Lower lobe of right lung (tissue), 2 donors: ENCODE results near the gene EPHA4. TPM values are rescaled to one million over a fixed set of nuclear protein-coding genes. Genes with fewer than 3 reads are reported as not detected.

Experiments used
- ATAC-seq, 2 donors: fragments of 200-7000 bp; cut with Tn5 transposase; one replicate each; pipeline ENCODE4 v1.9.1; 2020 to 2022; ENCODE audit warnings: mild to moderate bottlenecking in 2 of 2, moderate library complexity in 2 of 2
- DNase-seq: peaks from one replicate; pipeline ENCODE4 v3.0.0-alpha.2; 2020
- H3K27ac ChIP-seq: fragments of 200-600 bp; one replicate; pipeline ENCODE4 v1.8.0; 2022
- H3K27me3 ChIP-seq: fragments of 200-600 bp; one replicate; pipeline ENCODE4 v1.8.0; 2022; ENCODE audit warnings: low read depth
- H3K36me3 ChIP-seq: fragments of 200-600 bp; one replicate; pipeline ENCODE4 v1.8.0; 2022; ENCODE audit warnings: mild to moderate bottlenecking
- H3K4me1 ChIP-seq: fragments of 200-600 bp; one replicate; pipeline ENCODE4 v1.8.0; 2022
- H3K4me3 ChIP-seq: fragments of 200-600 bp; one replicate; pipeline ENCODE4 v1.8.0; 2022; ENCODE audit warnings: mild to moderate bottlenecking
- H3K9me3 ChIP-seq: fragments of 200-600 bp; one replicate; pipeline ENCODE4 v1.8.0; 2022
- intact Hi-C: fragments of 100-400 bp; cut with DNase I; formaldehyde crosslinking; loops from one replicate; pipeline ENCODE4 v1.11.0; 2022
- total RNA-seq: library from RNA; stranded (reverse); fragmentation: NEBNext Ultra II Directional; extraction: Animal tissue kit (Norgen Biotek cat#: 25700); gene quantifications from one replicate; pipeline ENCODE4 v1.2.1, GENCODE V29; 2021
- TF ChIP-seq, protein P1 (sequence below): fragments of 200-600 bp; IDR thresholded peaks from one replicate; pipeline ENCODE4 v1.8.0; 2022; ENCODE audit warnings: antibody characterized with exemption, mild to moderate bottlenecking
- donor health status: DM: no; HTN: yes; CAD: no; lungs with severe emphysema.

EPHA4 gene
- total RNA-seq, 1 donor from 2014 or later = 13.8 TPM

DNA sequence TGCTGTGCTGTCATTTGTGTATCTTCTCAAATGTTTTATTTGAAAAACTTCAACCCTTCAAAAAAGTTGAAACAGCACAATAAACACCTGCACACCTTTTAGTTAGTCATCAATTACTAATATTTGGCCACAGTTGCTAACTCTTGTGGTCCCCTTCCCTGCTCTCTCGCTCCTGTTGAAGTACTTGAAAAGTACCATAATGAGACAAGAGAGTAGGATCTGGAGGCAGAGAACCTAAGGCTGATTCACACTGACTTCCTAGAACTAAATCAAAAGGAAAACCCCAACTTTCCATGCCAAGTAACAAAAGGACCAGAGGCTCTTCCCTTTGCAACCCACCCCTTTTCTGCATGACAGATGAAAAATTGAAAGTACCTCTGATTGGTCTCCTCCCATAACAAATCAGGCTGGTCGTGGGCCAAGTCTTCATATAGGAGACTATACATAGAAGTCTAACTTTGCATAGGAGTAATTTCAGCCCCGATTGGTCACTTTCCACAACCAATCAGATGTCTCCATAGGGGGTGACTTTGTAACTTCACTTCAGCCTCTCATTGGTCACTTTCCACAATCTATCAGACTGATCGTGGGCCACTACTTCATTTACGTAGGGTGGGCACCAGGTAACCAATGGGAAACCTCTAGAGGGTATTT is 179.7 kb downstream of the EPHA4 start:
- H3K9me3 ChIP-seq = no peaks in the 10 kb centered on the region
- no peaks in the 10 kb centered on the region for H3K27me3 ChIP-seq
- no peak overlapping the region for H3K27ac ChIP-seq
- no peak for ATAC-seq
- DNase-seq = no peak
- TF ChIP-seq, protein P1, sequence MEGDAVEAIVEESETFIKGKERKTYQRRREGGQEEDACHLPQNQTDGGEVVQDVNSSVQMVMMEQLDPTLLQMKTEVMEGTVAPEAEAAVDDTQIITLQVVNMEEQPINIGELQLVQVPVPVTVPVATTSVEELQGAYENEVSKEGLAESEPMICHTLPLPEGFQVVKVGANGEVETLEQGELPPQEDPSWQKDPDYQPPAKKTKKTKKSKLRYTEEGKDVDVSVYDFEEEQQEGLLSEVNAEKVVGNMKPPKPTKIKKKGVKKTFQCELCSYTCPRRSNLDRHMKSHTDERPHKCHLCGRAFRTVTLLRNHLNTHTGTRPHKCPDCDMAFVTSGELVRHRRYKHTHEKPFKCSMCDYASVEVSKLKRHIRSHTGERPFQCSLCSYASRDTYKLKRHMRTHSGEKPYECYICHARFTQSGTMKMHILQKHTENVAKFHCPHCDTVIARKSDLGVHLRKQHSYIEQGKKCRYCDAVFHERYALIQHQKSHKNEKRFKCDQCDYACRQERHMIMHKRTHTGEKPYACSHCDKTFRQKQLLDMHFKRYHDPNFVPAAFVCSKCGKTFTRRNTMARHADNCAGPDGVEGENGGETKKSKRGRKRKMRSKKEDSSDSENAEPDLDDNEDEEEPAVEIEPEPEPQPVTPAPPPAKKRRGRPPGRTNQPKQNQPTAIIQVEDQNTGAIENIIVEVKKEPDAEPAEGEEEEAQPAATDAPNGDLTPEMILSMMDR = no peak
- intact Hi-C loops = no loop called here
- H3K36me3 ChIP-seq = no peaks in the 10 kb centered on the region
- no peak overlapping the region for H3K4me3 ChIP-seq
- no peaks in the 10 kb centered on the region for H3K4me1 ChIP-seq

- DNase-seq (no peak), ATAC-seq (no peak)
- TF ChIP-seq, protein P1 = no peak
- Histone ChIP-seq H3K4me1 (no peaks in the 10 kb centered on the region), H3K27me3 (no peaks in the 10 kb centered on the region), H3K36me3 (no peaks in the 10 kb centered on the region), H3K27ac (no peak overlapping the region), H3K9me3 (no peaks in the 10 kb centered on the region), H3K4me3 (no peak overlapping the region)
- intact Hi-C loops = no loop called here
These were observed 181.2 kb downstream of the EPHA4 start for GRCh38 chr2:221390878-221391277.

- intact Hi-C loops = no loop called here
- H3K4me3 ChIP-seq = no peak overlapping the region
- ATAC-seq (no peak), DNase-seq (no peak)
- no peaks in the 10 kb centered on the region for H3K36me3 ChIP-seq
- H3K27me3 ChIP-seq = no peaks in the 10 kb centered on the region
- no peaks in the 10 kb centered on the region for H3K9me3 ChIP-seq
- no peaks in the 10 kb centered on the region for H3K4me1 ChIP-seq
- no peak overlapping the region for H3K27ac ChIP-seq
- TF ChIP-seq, protein P1 = no peak
These were observed 182.2 kb downstream of the EPHA4 start for GRCh38 chr2:221389904-221390303.

- no peak overlapping the region for H3K27ac ChIP-seq
- no peaks in the 10 kb centered on the region for H3K27me3 ChIP-seq
- H3K4me3 ChIP-seq = no peak overlapping the region
- ATAC-seq = no peak
- no peaks in the 10 kb centered on the region for H3K9me3 ChIP-seq
- DNase-seq = no peak
- intact Hi-C loops = no loop called here
- TF ChIP-seq, protein P1 = no peak
- no peaks in the 10 kb centered on the region for H3K4me1 ChIP-seq
- H3K36me3 ChIP-seq = no peaks in the 10 kb centered on the region
These were observed 182.7 kb downstream of the EPHA4 start for GRCh38 chr2:221389421-221389820.

- TF ChIP-seq, protein P1 = no peak
- intact Hi-C loops = no loop called here
- no peak for DNase-seq
- Histone ChIP-seq H3K36me3 (no peaks in the 10 kb centered on the region), H3K27ac (no peak overlapping the region), H3K4me3 (no peak overlapping the region), H3K27me3 (no peaks in the 10 kb centered on the region), H3K4me1 (no peaks in the 10 kb centered on the region), H3K9me3 (no peaks in the 10 kb centered on the region)
- ATAC-seq = no peak
These were observed 183.2 kb downstream of the EPHA4 start for GRCh38 chr2:221388891-221389290.
